Liver (tissue), 9 donors: ENCODE results near the gene HOXB9. TPM values are rescaled to one million over a fixed set of nuclear protein-coding genes. Genes with fewer than 3 reads are reported as not detected.

Experiments
- DNase-seq: peaks from one replicate; pipeline ENCODE4 v3.0.0-alpha.2; 2017; ENCODE audit warnings: low spot score
- H3K27ac ChIP-seq, 2 donors: one replicate each; pipeline ENCODE4 v1.7.0; 2013; ENCODE audit warnings: inconsistent platforms in 2 of 2, low read length in 2 of 2, control low read depth in 1 of 2, low read depth in 1 of 2, mild to moderate bottlenecking in 1 of 2
- H3K27me3 ChIP-seq, 4 donors: one replicate each; pipeline versions ENCODE4 v1.6.1 to v1.7.0; 2013; ENCODE audit warnings: low read length in 3 of 4, inconsistent platforms in 1 of 4, mild to moderate bottlenecking in 1 of 4, moderate library complexity in 1 of 4; ENCODE audit not compliant: control insufficient read depth in 4 of 4, insufficient read depth in 4 of 4
- H3K36me3 ChIP-seq, 4 donors: one replicate each; pipeline versions ENCODE4 v1.6.1 to v1.7.0; 2013; ENCODE audit warnings: low read length in 3 of 4, mild to moderate bottlenecking in 3 of 4, low read depth in 1 of 4, moderate library complexity in 1 of 4; ENCODE audit not compliant: control insufficient read depth in 4 of 4, insufficient read depth in 3 of 4
- H3K4me1 ChIP-seq, 4 donors: one replicate each; pipeline versions ENCODE4 v1.6.1 to v1.7.0; 2013; ENCODE audit warnings: low read length in 3 of 4, mild to moderate bottlenecking in 3 of 4, moderate library complexity in 1 of 4; ENCODE audit not compliant: control insufficient read depth in 4 of 4, insufficient read depth in 4 of 4
- H3K4me3 ChIP-seq, 3 donors: one replicate each; pipeline versions ENCODE4 v1.6.1 to v1.7.0; 2013; ENCODE audit warnings: low read length in 3 of 3, control low read depth in 1 of 3, low read depth in 1 of 3, mild to moderate bottlenecking in 1 of 3
- H3K9ac ChIP-seq, 2 donors: one replicate each; pipeline ENCODE4 v1.7.0; 2013; ENCODE audit warnings: low read length in 2 of 2, mild to moderate bottlenecking in 2 of 2, moderate library complexity in 2 of 2, control low read depth in 1 of 2, low read depth in 1 of 2
- H3K9me3 ChIP-seq, 4 donors: one replicate each; pipeline versions ENCODE4 v1.6.1 to v1.7.0; 2013; ENCODE audit warnings: low read length in 3 of 4; ENCODE audit not compliant: control insufficient read depth in 4 of 4
- ATF3 ChIP-seq: IDR thresholded peaks from 2 replicates; pipeline ENCODE4 v1.6.1; 2016; ENCODE audit warnings: antibody characterized with exemption
- CTCF ChIP-seq: fragments of 150-350 bp; IDR thresholded peaks from 2 replicates; pipeline ENCODE4 v1.5.1; 2017; ENCODE audit warnings: improper control_type of control experiment, low read depth, low read length; ENCODE audit not compliant: missing input control
- EGR1 ChIP-seq, 2 donors: IDR thresholded peaks; 2 replicates each; pipeline ENCODE4 v1.6.1; 2016 to 2018; ENCODE audit warnings: antibody characterized with exemption in 2 of 2, low read depth in 2 of 2
- FOXA2 ChIP-seq: IDR thresholded peaks from 2 replicates; pipeline ENCODE4 v1.6.1; 2016; ENCODE audit warnings: antibody characterized with exemption
- GABPA ChIP-seq, 2 donors: IDR thresholded peaks in 1 of 2; conservative IDR thresholded peaks in 1 of 2; 2 replicates each; pipeline ENCODE4 v1.6.1; 2016; ENCODE audit warnings: antibody characterized with exemption in 2 of 2, mild to moderate bottlenecking in 1 of 2, moderate library complexity in 1 of 2
- HNF4A ChIP-seq, 2 donors: conservative IDR thresholded peaks; 2 replicates each; pipeline ENCODE4 v1.6.1; 2016; ENCODE audit warnings: antibody characterized with exemption in 2 of 2, mild to moderate bottlenecking in 2 of 2
- HNF4G ChIP-seq: IDR thresholded peaks from 2 replicates; pipeline ENCODE4 v1.6.1; 2016; ENCODE audit warnings: antibody characterized with exemption
- JUND ChIP-seq, 2 donors: IDR thresholded peaks; 2 replicates each; pipeline ENCODE4 v1.6.1; 2016; ENCODE audit warnings: antibody characterized with exemption in 2 of 2
- MAX ChIP-seq: IDR thresholded peaks from 2 replicates; pipeline ENCODE4 v1.6.1; 2016; ENCODE audit warnings: antibody characterized with exemption
- NR2F2 ChIP-seq: IDR thresholded peaks from 2 replicates; pipeline ENCODE4 v1.6.1; 2016; ENCODE audit warnings: antibody characterized with exemption
- RAD21 ChIP-seq, 2 donors: IDR thresholded peaks; 2 replicates each; pipeline ENCODE4 v1.6.1; 2016; ENCODE audit warnings: antibody characterized with exemption in 2 of 2, mild to moderate bottlenecking in 2 of 2
- REST ChIP-seq: IDR thresholded peaks from 2 replicates; pipeline ENCODE4 v1.6.1; 2016; ENCODE audit warnings: antibody characterized with exemption, mild to moderate bottlenecking
- RXRA ChIP-seq, 2 donors: IDR thresholded peaks; 2 replicates each; pipeline ENCODE4 v1.6.1; 2017 to 2018; ENCODE audit warnings: antibody characterized with exemption in 2 of 2, mild to moderate bottlenecking in 1 of 2
- SP1 ChIP-seq: IDR thresholded peaks from 2 replicates; pipeline ENCODE4 v1.6.1; 2018; ENCODE audit warnings: antibody characterized with exemption, mild to moderate bottlenecking
- TAF1 ChIP-seq: conservative IDR thresholded peaks from 2 replicates; pipeline ENCODE4 v1.6.1; 2016; ENCODE audit warnings: antibody characterized with exemption, mild to moderate bottlenecking
- YY1 ChIP-seq: IDR thresholded peaks from 2 replicates; pipeline ENCODE4 v1.6.1; 2016; ENCODE audit warnings: antibody characterized with exemption, mild to moderate bottlenecking
- ZBTB33 ChIP-seq: IDR thresholded peaks from 2 replicates; pipeline ENCODE4 v1.6.1; 2016; ENCODE audit warnings: antibody characterized with exemption
- WGBS: extraction: QIAGEN DNeasy Blood & Tissue Kit; methylation state at CpG from one replicate; pipeline ENCODE4 v1.1.7; 2013; 5-methylcytosine and 5-hydroxymethylcytosine counted together
- polyA plus RNA-seq, 2 donors: library from polyadenylated mRNA; stranded (reverse) in 1 of 2; unstranded in 1 of 2; fragments of 200-250 nt in 1 of 2; fragments of >200 nt in 1 of 2; fragmentation: Nextera tagmentation in 1 of 2; extraction: Ambion mirVana in 1 of 2; gene quantifications; one replicate each; pipeline versions ENCODE4 v1.2.1 to v1.2.3, GENCODE V29; 2013 to 2015
- total RNA-seq, 2 donors: library from RNA; depleted of rRNA; stranded (reverse); fragments of >200 nt; gene quantifications; one replicate each; pipeline ENCODE4 v1.2.3, GENCODE V29; 2014
- donor health status: healthy.
- donor health status: healthy.
- donor health status: healthy.
- donor health status: healthy.
- donor health status: healthy.

Gene HOXB9
- total and polyA plus RNA-seq, 4 donors = not detected

GRCh38 chr17:48587276-48588073 lies 38.7 kb downstream of the HOXB9 start:
- no peak overlapping the region for H3K4me3 ChIP-seq
- H3K27ac ChIP-seq = peak overlapping the region in 1 of 2 donors; percentile 19
- no peaks in the 10 kb centered on the region for H3K36me3 ChIP-seq
- 28% methylated on average over 5 of the region's 5 CpGs for WGBS
- no peak for DNase-seq
- no peaks in the 10 kb centered on the region for H3K9me3 ChIP-seq
- H3K4me1 ChIP-seq = peaks cover 2 to 18% (median 13%) of the 10 kb centered on the region in 4 donors
- H3K27me3 ChIP-seq = peaks cover 3 to 19% (median 11%) of the 10 kb centered on the region in 4 donors
- TF ChIP-seq EGR1 (IDR thresholded peaks at IDR 0.05; ENCODE audit: low read depth in 2 of 2) (no peak), RXRA (IDR thresholded peaks at IDR 0.05) (no peak), SP1 (no peak), FOXA2 (no peak), REST (no peak), JUND (IDR thresholded peaks at IDR 0.05) (no peak), GABPA (IDR thresholded peaks at IDR 0.05 in 1 of 2, conservative IDR thresholded peaks at IDR 0.05 in 1 of 2) (no peak), NR2F2 (no peak), MAX (no peak), HNF4A (conservative IDR thresholded peaks at IDR 0.05) (no peak), YY1 (no peak), ZBTB33 (no peak), HNF4G (no peak), CTCF (no peak), ATF3 (no peak), RAD21 (IDR thresholded peaks at IDR 0.05) (no peak), TAF1 (no peak)
- no peak overlapping the region for H3K9ac ChIP-seq
